ENCODE data around the gene HOXB2.

- TF ChIP-seq, protein P1, sequence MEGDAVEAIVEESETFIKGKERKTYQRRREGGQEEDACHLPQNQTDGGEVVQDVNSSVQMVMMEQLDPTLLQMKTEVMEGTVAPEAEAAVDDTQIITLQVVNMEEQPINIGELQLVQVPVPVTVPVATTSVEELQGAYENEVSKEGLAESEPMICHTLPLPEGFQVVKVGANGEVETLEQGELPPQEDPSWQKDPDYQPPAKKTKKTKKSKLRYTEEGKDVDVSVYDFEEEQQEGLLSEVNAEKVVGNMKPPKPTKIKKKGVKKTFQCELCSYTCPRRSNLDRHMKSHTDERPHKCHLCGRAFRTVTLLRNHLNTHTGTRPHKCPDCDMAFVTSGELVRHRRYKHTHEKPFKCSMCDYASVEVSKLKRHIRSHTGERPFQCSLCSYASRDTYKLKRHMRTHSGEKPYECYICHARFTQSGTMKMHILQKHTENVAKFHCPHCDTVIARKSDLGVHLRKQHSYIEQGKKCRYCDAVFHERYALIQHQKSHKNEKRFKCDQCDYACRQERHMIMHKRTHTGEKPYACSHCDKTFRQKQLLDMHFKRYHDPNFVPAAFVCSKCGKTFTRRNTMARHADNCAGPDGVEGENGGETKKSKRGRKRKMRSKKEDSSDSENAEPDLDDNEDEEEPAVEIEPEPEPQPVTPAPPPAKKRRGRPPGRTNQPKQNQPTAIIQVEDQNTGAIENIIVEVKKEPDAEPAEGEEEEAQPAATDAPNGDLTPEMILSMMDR (IDR thresholded peaks at IDR 0.05) = no peak
- TF ChIP-seq POLR2A (IDR thresholded peaks at IDR 0.05) = no peak
Measured at GRCh38 chr17:48541036-48541576, 3.8 kb downstream of the HOXB2 start.
